SK-N-SH (cell line): Measurements from ENCODE around the gene ANKRD33B. TPM values are rescaled to one million over a fixed set of nuclear protein-coding genes. Genes with fewer than 3 reads are reported as not detected.
"Not testable (repeated sequence)": the region's sequence is repeated elsewhere in the genome, so short reads cannot be mapped to it uniquely, and the experiment has no call there.

Experiments used
- CTCF ChIA-PET: fragments of 300-600, 350-600 bp; formaldehyde crosslinking; extraction: SDS; loops from one replicate; lab custom pipeline; 2021; lab: Yijun Ruan, JAX
- POLR2A ChIA-PET: fragments of 350-600 bp; sonication (Branson Sonifier 250); formaldehyde crosslinking; extraction: SDS; loops from one replicate; lab custom pipeline; 2020; ENCODE audit warnings: antibody characterized with exemption, inconsistent platforms; lab: Yijun Ruan, JAX
- DNase-seq: peaks from one replicate; pipeline ENCODE4 v3.0.0; 2012
- H2AFZ ChIP-seq: fragments of 200-600 bp; sonication (generic); 2 replicates; pipeline ENCODE4 v1.8.1; 2016; ENCODE audit warnings: antibody characterized with exemption, mild to moderate bottlenecking, low read depth
- H3F3A ChIP-seq: fragments of 200-600 bp; sonication (generic); replicated peaks from 2 replicates; pipeline ENCODE3; 2016; ENCODE audit warnings: antibody characterized with exemption, mild to moderate bottlenecking; ENCODE audit not compliant: insufficient read depth
- H3K27ac ChIP-seq, 2 experiments: fragments of 200-500 bp in 1 of 2; fragments of 200-600 bp in 1 of 2; sonication (Bioruptor generic) in 1 of 2; sonication (generic), shearing (Covaris generic) in 1 of 2; 2 replicates each; pipeline versions ENCODE4 v1.5.1 to v1.6.1; 2014 to 2016; ENCODE audit warnings: low read depth in 2 of 2, inconsistent platforms in 1 of 2, low read length in 1 of 2, mild to moderate bottlenecking in 1 of 2, mixed read lengths in 1 of 2
- H3K27me3 ChIP-seq: fragments of 200-600 bp; sonication (generic), shearing (Covaris generic); 2 replicates; pipeline ENCODE4 v1.6.1; 2016; ENCODE audit warnings: mixed run types; ENCODE audit not compliant: insufficient read depth
- H3K36me3 ChIP-seq, 2 experiments: fragments of 200-500 bp in 1 of 2; fragments of 200-600 bp in 1 of 2; sonication (Bioruptor generic) in 1 of 2; sonication (generic) in 1 of 2; replicated peaks in 1 of 2; 2 replicates each; pipeline versions ENCODE3 to v1.5.1; 2014 to 2016; ENCODE audit warnings: low read length in 1 of 2, mild to moderate bottlenecking in 1 of 2; ENCODE audit not compliant: insufficient read depth in 2 of 2, control insufficient read depth in 1 of 2
- H3K4me1 ChIP-seq, 2 experiments: fragments of 200-500 bp in 1 of 2; fragments of 200-600 bp in 1 of 2; sonication (Bioruptor generic) in 1 of 2; sonication (generic), shearing (Covaris generic) in 1 of 2; 2 replicates each; pipeline versions ENCODE4 v1.5.1 to v1.6.1; 2014 to 2016; ENCODE audit warnings: low read depth in 1 of 2, low read length in 1 of 2, mixed run types in 1 of 2; ENCODE audit not compliant: insufficient read depth in 2 of 2, control insufficient read depth in 1 of 2
- H3K4me2 ChIP-seq: fragments of 200-600 bp; sonication (generic), shearing (Covaris generic); 2 replicates; pipeline ENCODE4 v1.6.1; 2017; ENCODE audit warnings: mixed run types
- H3K4me3 ChIP-seq, 2 experiments: fragments of 200-500 bp in 1 of 2; fragments of 200-600 bp in 1 of 2; sonication (Bioruptor generic) in 1 of 2; sonication (generic), shearing (Covaris generic) in 1 of 2; 2 replicates each; pipeline versions ENCODE4 v1.5.1 to v1.8.1; 2014 to 2016; ENCODE audit warnings: low read depth in 2 of 2, inconsistent platforms in 1 of 2, low read length in 1 of 2, mild to moderate bottlenecking in 1 of 2, mixed read lengths in 1 of 2, moderate library complexity in 1 of 2
- H3K79me2 ChIP-seq: fragments of 200-600 bp; sonication (generic); 2 replicates; pipeline ENCODE4 v1.8.1; 2017; ENCODE audit warnings: mild to moderate bottlenecking; ENCODE audit not compliant: insufficient read depth
- H3K9ac ChIP-seq: fragments of 200-600 bp; sonication (generic); 2 replicates; pipeline ENCODE4 v1.6.1; 2017; ENCODE audit warnings: mixed run types
- H3K9me2 ChIP-seq: fragments of 200-600 bp; sonication (generic); 2 replicates; pipeline ENCODE4 v1.6.1; 2017; ENCODE audit warnings: mixed run types
- H3K9me3 ChIP-seq: fragments of 200-600 bp; sonication (generic); 2 replicates; pipeline ENCODE4 v1.6.1; 2017; ENCODE audit warnings: mixed run types, mild to moderate bottlenecking, moderate library complexity
- H4K20me1 ChIP-seq: fragments of 200-600 bp; sonication (generic); 2 replicates; pipeline ENCODE4 v1.6.1; 2017; ENCODE audit warnings: mild to moderate bottlenecking, mixed run types; ENCODE audit not compliant: insufficient read depth
- CHD2 ChIP-seq: fragments of 150-350 bp; IDR thresholded peaks from 2 replicates; pipeline ENCODE4 v1.6.1; 2018; ENCODE audit warnings: low read length; ENCODE audit not compliant: partially characterized antibody
- CTCF ChIP-seq: fragments of 200-600 bp; sonication (generic); IDR thresholded peaks from 2 replicates; pipeline ENCODE4 v1.6.1; 2017; ENCODE audit warnings: antibody characterized with exemption, mild to moderate bottlenecking, moderate library complexity
- FOSL2 ChIP-seq: IDR thresholded peaks from 2 replicates; pipeline ENCODE4 v1.4.0; 2012; ENCODE audit warnings: low read depth, mild to moderate bottlenecking, moderate library complexity, borderline replicate concordance
- FOXM1 ChIP-seq: IDR thresholded peaks from 2 replicates; pipeline ENCODE4 v1.4.0; 2012; ENCODE audit warnings: low read depth, mild to moderate bottlenecking
- GABPA ChIP-seq: IDR thresholded peaks from 2 replicates; pipeline ENCODE4 v1.4.0; 2012; ENCODE audit warnings: low read depth, mild to moderate bottlenecking
- GATA2 ChIP-seq: sonication (generic); formaldehyde crosslinking; IDR thresholded peaks from 2 replicates; pipeline ENCODE4 v1.5.0; 2020; ENCODE audit warnings: mild to moderate bottlenecking, missing genetic modification reagents
- JUND ChIP-seq: IDR thresholded peaks from 2 replicates; pipeline ENCODE4 v1.4.0; 2012
- MEF2A ChIP-seq: IDR thresholded peaks from 2 replicates; pipeline ENCODE4 v1.4.0; 2012; ENCODE audit warnings: low read depth, borderline replicate concordance
- NRF1 ChIP-seq: IDR thresholded peaks from 2 replicates; pipeline ENCODE4 v1.6.1; 2012; ENCODE audit warnings: low read depth, mild to moderate bottlenecking, low read length
- PBX3 ChIP-seq: IDR thresholded peaks from 2 replicates; pipeline ENCODE4; 2012
- POLR2AphosphoS5 ChIP-seq: IDR thresholded peaks from 2 replicates; pipeline ENCODE4 v1.6.1; 2012; ENCODE audit warnings: low read depth, low read length
- RAD21 ChIP-seq: IDR thresholded peaks from 2 replicates; pipeline ENCODE4 v1.6.1; 2012; ENCODE audit warnings: mild to moderate bottlenecking, low read length
- RCOR1 ChIP-seq: fragments of 150-350 bp; IDR thresholded peaks from 2 replicates; pipeline ENCODE4 v1.6.1; 2017; ENCODE audit warnings: antibody characterized with exemption, low read length
- RFX5 ChIP-seq: IDR thresholded peaks from 2 replicates; pipeline ENCODE4 v1.6.1; 2012; ENCODE audit warnings: mild to moderate bottlenecking, improper control_type of control experiment, low read length
- RXRA ChIP-seq: IDR thresholded peaks from 2 replicates; pipeline ENCODE4 v1.4.0; 2012; ENCODE audit warnings: low read depth, mild to moderate bottlenecking, borderline replicate concordance
- TAF1 ChIP-seq: IDR thresholded peaks from 2 replicates; pipeline ENCODE4 v1.6.1; 2012; ENCODE audit warnings: low read depth, mild to moderate bottlenecking, low read length, moderate library complexity, borderline replicate concordance
- TCF12 ChIP-seq: IDR thresholded peaks from 2 replicates; pipeline ENCODE4 v1.4.0; 2012
- TEAD4 ChIP-seq: IDR thresholded peaks from 2 replicates; pipeline ENCODE4 v1.4.0; 2012; ENCODE audit warnings: mild to moderate bottlenecking, borderline replicate concordance; ENCODE audit not compliant: insufficient read depth
- YY1 ChIP-seq: IDR thresholded peaks from 2 replicates; pipeline ENCODE4 v1.4.0; 2012; ENCODE audit warnings: low read depth, mild to moderate bottlenecking
- WGBS: methylation state at CpG from one replicate; pipeline ENCODE4 v1.1.6; 2017; ENCODE audit warnings: low lambda C conversion rate; 5-methylcytosine and 5-hydroxymethylcytosine counted together
- polyA plus RNA-seq, 3 experiments: library from polyadenylated mRNA; depleted of rRNA; stranded (reverse); fragments of >200 nt; gene quantifications; 2 replicates each; pipeline ENCODE4 v1.2.3, GENCODE V29; 2012

ANKRD33B gene
- polyA plus RNA-seq, 1 of the 3 experiments (the other 2 are of a cell fraction): 1.8 TPM

- ChIA-PET CTCF (interaction anchor here (0.6 to 1.6 kb wide), 4 partner anchors 20 to 155 kb away, joined by 3 to 6 read pairs (median 4); no protein-coding TSS in a partner anchor), POLR2A (no interaction called here)
- Histone ChIP-seq H2AFZ (no peak overlapping the region), H3K36me3 (no peaks in the 10 kb centered on the region), H3K4me3 (no peak overlapping the region), H3F3A (no peaks in the 10 kb centered on the region), H3K27me3 (no peaks in the 10 kb centered on the region), H3K9ac (no peak overlapping the region), H3K4me1 (peaks cover 0 to 3% of the 10 kb centered on the region in 2 experiments; a peak in 1 of 4 replicates), H3K79me2 (peaks cover 2% of the 10 kb centered on the region; the same call in 1 of the 2 replicates), H3K27ac (no peak overlapping the region), H3K9me2 (no peaks in the 10 kb centered on the region), H3K9me3 (no peaks in the 10 kb centered on the region), H4K20me1 (no peaks in the 10 kb centered on the region), H3K4me2 (no peak overlapping the region)
- DNase-seq: no peak
- 85% methylated on average over 5 of the region's 5 CpGs for WGBS
- no peak for TF ChIP-seq CHD2
- no peak for TF ChIP-seq TAF1
- TF ChIP-seq RCOR1: no peak
- no peak for TF ChIP-seq FOSL2
- no peak for TF ChIP-seq RFX5
- TF ChIP-seq RXRA: no peak
- TF ChIP-seq GATA2 (CRISPR knock-in tag): no peak
- TF ChIP-seq FOXM1: no peak
- no peak for TF ChIP-seq RAD21
- no peak for TF ChIP-seq GABPA
- no peak for TF ChIP-seq JUND
- no peak for TF ChIP-seq POLR2AphosphoS5
- TF ChIP-seq CTCF: no peak
- no peak for TF ChIP-seq YY1
- TF ChIP-seq MEF2A: no peak
- TF ChIP-seq TEAD4: no peak
- no peak for TF ChIP-seq NRF1
- TF ChIP-seq TCF12: no peak
- no peak for TF ChIP-seq PBX3
Measured at GRCh38 chr5:10607666-10608073, 43.8 kb downstream of the ANKRD33B start.

GRCh38 chr5:10608081-10608480 lies 44.2 kb downstream of the ANKRD33B start:
- H3F3A ChIP-seq, H3K9ac ChIP-seq, H3K4me2 ChIP-seq, H3K9me2 ChIP-seq, H3K79me2 ChIP-seq, H3K27ac ChIP-seq, DNase-seq, H3K36me3 ChIP-seq, POLR2A ChIA-PET, H3K4me1 ChIP-seq, H3K4me3 ChIP-seq, H3K27me3 ChIP-seq, H2AFZ ChIP-seq, H3K9me3 ChIP-seq, H4K20me1 ChIP-seq: not testable (repeated sequence)
- CTCF ChIA-PET: interaction anchor here (0.6 to 1.9 kb wide), 4 partner anchors 20 to 156 kb away, joined by 3 to 10 read pairs (median 4); no protein-coding TSS in a partner anchor
- 92% methylated on average over 9 of the region's 9 CpGs for WGBS
